ENCODE data around the gene NEURL1B.

Gene NEURL1B

GRCh38 chr5:172638209-172638768 lies 2.8 kb upstream of the NEURL1B start:
- no peak overlapping the region for H3K4me3 ChIP-seq
- no peak overlapping the region for H3K27ac ChIP-seq
- no peak for TF ChIP-seq CTCF (IDR thresholded peaks at IDR 0.05)
- DNase-seq (ENCODE audit: low spot score), result no peak

DNA sequence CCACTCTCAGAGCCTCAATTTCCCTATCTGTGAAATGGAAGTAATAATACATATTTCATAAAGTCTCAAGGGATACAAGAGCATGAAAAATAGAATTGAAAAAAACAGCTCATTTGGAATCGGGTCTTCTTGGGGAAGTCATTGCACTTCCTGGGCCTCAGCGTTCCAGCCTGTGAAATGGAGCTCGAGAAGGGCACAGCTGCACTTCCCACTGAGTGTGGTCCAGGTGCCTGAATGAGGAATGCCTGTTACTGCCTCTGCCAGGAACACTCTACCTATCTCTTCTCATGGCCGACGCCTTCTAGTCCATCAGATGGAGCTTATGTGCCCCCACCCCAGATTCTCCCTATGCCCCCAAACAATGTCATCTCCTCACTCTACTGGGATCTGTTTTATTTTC lies 924 bp upstream of the NEURL1B start:
- DNase-seq (ENCODE audit: low spot score), result no peak
- no peak overlapping the region for H3K4me3 ChIP-seq
- peak overlapping the region; percentile 82 to 89 for H3K27ac ChIP-seq
- TF ChIP-seq CTCF (IDR thresholded peaks at IDR 0.05), result no peak

GRCh38 chr5:172641359-172642050 lies 442 bp downstream of the NEURL1B start:
- Histone ChIP-seq H3K27ac (peak overlapping the region; percentile 82 to 89), H3K4me3 (peak overlapping the region; percentile 79)
- no peak for TF ChIP-seq CTCF (IDR thresholded peaks at IDR 0.05)
- DNase-seq (ENCODE audit: low spot score), result no peak

DNA sequence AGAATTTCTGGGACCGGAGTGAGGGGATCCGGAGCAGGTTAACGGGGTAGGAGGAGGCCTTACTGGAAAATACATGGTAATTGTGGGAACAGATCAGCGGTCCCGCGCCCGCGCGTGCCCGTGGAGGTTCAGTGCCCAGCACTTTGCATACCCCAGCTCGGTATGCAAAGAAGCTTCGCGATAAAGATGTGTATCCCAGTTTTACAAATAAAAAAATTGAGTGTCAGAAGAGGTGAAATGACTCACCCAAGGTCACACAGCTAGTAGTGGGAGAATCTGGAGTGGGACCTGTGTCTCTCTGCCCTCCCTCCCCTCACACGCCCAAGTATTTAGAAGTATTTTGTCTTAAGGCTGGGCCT lies 967 bp downstream of the NEURL1B start:
- TF ChIP-seq CTCF (IDR thresholded peaks at IDR 0.05), result no peak
- Histone ChIP-seq H3K27ac (peak overlapping the region; percentile 82 to 89), H3K4me3 (peak overlapping the region; percentile 79)
- no peak for DNase-seq (ENCODE audit: low spot score)

- no peak for DNase-seq (ENCODE audit: low spot score)
- H3K4me3 ChIP-seq, result peak overlapping the region; percentile 79
- peak overlapping the region; percentile 62 to 89 for H3K27ac ChIP-seq
- TF ChIP-seq CTCF (IDR thresholded peaks at IDR 0.05), result no peak
These were observed 1.4 kb downstream of the NEURL1B start for GRCh38 chr5:172642486-172642885.

DNA sequence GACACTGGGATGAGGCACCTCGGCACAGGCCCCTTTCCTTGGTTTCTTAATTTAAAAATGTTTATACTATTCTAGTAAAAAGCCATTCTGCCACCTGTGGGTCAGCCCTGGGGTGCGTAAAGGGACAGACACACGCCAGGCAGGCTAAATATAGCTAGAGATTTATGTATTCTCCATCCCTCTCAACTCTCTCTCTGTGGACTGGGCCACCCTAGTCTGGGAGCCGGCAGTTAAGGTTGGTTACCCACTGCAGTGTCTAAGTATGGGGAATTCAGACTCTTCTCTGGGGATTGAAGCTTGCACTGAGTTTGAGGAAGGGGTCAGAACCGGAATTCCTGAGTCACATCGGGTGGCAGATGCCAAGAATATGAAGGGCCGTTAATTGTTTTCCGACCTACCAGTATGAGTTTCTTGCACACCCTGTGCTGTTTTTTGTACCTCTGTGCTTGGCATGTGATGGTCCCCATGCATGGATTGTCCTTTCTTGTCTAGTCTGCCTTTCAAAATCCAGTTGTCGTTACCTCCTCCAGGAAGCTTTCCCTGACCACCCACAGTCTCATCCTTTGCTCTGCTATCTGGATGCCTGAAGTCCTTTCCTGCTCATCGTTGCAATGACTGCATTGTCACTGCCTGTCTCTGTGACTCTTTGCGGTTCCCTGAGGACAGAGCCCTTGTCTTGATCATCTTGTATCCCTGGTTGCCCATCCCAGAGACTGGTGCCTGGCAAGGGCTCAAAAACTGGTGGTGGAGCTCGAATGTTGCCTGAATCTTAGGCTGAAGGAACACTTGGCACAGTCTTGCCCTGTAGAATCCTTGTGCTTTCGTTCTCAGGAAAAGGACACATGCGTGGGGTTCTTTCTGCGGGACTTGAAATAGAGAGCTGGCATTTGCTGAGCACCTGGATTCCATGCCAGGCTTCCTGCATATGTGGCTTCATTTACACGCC lies 2.1 kb downstream of the NEURL1B start:
- H3K4me3 ChIP-seq, result peak overlapping the region; percentile 79
- TF ChIP-seq CTCF (IDR thresholded peaks at IDR 0.05), result no peak
- peak overlapping the region; percentile 62 to 89 for H3K27ac ChIP-seq
- DNase-seq (ENCODE audit: low spot score), result no peak

All from coronary artery (tissue), 2 donors.